HepG2 (cell line): ENCODE results near the gene KRABD2.

Experiments
- ADNP ChIP-seq: sonication (generic); formaldehyde crosslinking; IDR thresholded peaks from 2 replicates; pipeline ENCODE4 v1.4.0; 2020; ENCODE audit warnings: missing genetic modification reagents
- AHDC1 ChIP-seq: sonication (generic); formaldehyde crosslinking; IDR thresholded peaks from 2 replicates; pipeline ENCODE4 v1.5.1; 2020; ENCODE audit warnings: mild to moderate bottlenecking, missing genetic modification reagents, borderline replicate concordance
- CSRNP1 ChIP-seq: sonication (generic); formaldehyde crosslinking; IDR thresholded peaks from 2 replicates; pipeline ENCODE4 v1.8.1; 2023; ENCODE audit warnings: mild to moderate bottlenecking, missing genetic modification reagents
- GABPA ChIP-seq, 2 experiments: IDR thresholded peaks; 2 replicates each; pipeline ENCODE4 v1.6.1; 2011 to 2016; ENCODE audit warnings: low read depth in 2 of 2, low read length in 1 of 2, missing biosample characterization in 1 of 2, missing genetic modification characterization in 1 of 2
- GABPB1 ChIP-seq: IDR thresholded peaks from 2 replicates; pipeline ENCODE4 v1.6.1; 2016; ENCODE audit warnings: mild to moderate bottlenecking, missing genetic modification reagents, moderate library complexity, missing compliant biosample characterization
- HOXA9 ChIP-seq: sonication (generic); formaldehyde crosslinking; IDR thresholded peaks from 2 replicates; pipeline ENCODE4 v1.8.1; 2022; ENCODE audit warnings: missing genetic modification reagents, mild to moderate bottlenecking, moderate library complexity, borderline replicate concordance
- HOXD1 ChIP-seq: sonication (generic); formaldehyde crosslinking; IDR thresholded peaks from 2 replicates; pipeline ENCODE4 v1.5.0; 2020; ENCODE audit warnings: missing genetic modification reagents
- MAX ChIP-seq: IDR thresholded peaks from 2 replicates; pipeline ENCODE4 v1.6.1; 2012; ENCODE audit warnings: inconsistent platforms
- RARG ChIP-seq: sonication (generic); formaldehyde crosslinking; IDR thresholded peaks from 2 replicates; pipeline ENCODE4 v1.4.0; 2020; ENCODE audit warnings: low read depth, mild to moderate bottlenecking, missing genetic modification reagents
- SAP130 ChIP-seq: IDR thresholded peaks from 2 replicates; pipeline ENCODE4 v1.6.1; 2016; ENCODE audit warnings: low read depth
- SRSF4 ChIP-seq: fragments of 200-400 bp; formaldehyde crosslinking; IDR thresholded peaks from one replicate; pipeline ENCODE4 v1.6.1; 2018; ENCODE audit warnings: mild to moderate bottlenecking, low read depth, low read length, moderate library complexity; ENCODE audit not compliant: poor library complexity, severe bottlenecking
- TFDP1 ChIP-seq: IDR thresholded peaks from 2 replicates; pipeline ENCODE4 v1.6.1; 2016; ENCODE audit warnings: missing compliant biosample characterization, missing genetic modification reagents, borderline replicate concordance
- TGIF2 ChIP-seq: IDR thresholded peaks from 2 replicates; pipeline ENCODE4 v1.6.1; 2016; ENCODE audit warnings: control low read depth, missing compliant biosample characterization
- YEATS2 ChIP-seq: sonication (generic); formaldehyde crosslinking; IDR thresholded peaks from 2 replicates; pipeline ENCODE4 v1.4.0; 2020; ENCODE audit warnings: missing genetic modification reagents, borderline replicate concordance
- ZNF18 ChIP-seq: sonication (generic); formaldehyde crosslinking; IDR thresholded peaks from 2 replicates; pipeline ENCODE4 v1.8.0; 2022; ENCODE audit warnings: mild to moderate bottlenecking, missing genetic modification reagents; ENCODE audit not compliant: insufficient replicate concordance
- ZNF382 ChIP-seq: sonication (generic); formaldehyde crosslinking; IDR thresholded peaks from 2 replicates; pipeline ENCODE4 v1.5.0; 2020; ENCODE audit warnings: missing genetic modification reagents, mild to moderate bottlenecking, borderline replicate concordance
- ZNF709 ChIP-seq: sonication (generic); formaldehyde crosslinking; IDR thresholded peaks from 2 replicates; pipeline ENCODE4 v1.5.0; 2020; ENCODE audit warnings: mild to moderate bottlenecking, missing genetic modification reagents
- ZSCAN20 ChIP-seq: sonication (generic); formaldehyde crosslinking; IDR thresholded peaks from 2 replicates; pipeline ENCODE4 v1.4.0; 2020; ENCODE audit warnings: missing genetic modification reagents, mild to moderate bottlenecking, borderline replicate concordance

Gene KRABD2

GRCh38 chr17:8420041-8420934 is 43.8 kb upstream of the KRABD2 start (continued):
- TF ChIP-seq ZNF18 (CRISPR knock-in tag) (no peak), ZNF709 (CRISPR knock-in tag) (no peak), ZNF382 (CRISPR knock-in tag) (no peak), SRSF4 (no peak), AHDC1 (CRISPR knock-in tag) (peak; percentile 96), GABPB1 (CRISPR knock-in tag) (peak; percentile 35; the same call in 1 of the 2 replicates), GABPA (IDR thresholded peaks at IDR 0.05; ENCODE audit: low read depth, low read length) (no peak), GABPA (CRISPR knock-in tag; IDR thresholded peaks at IDR 0.05; ENCODE audit: low read depth) (peak; percentile 31; the same call in 1 of the 2 replicates), HOXA9 (CRISPR knock-in tag) (no peak), TFDP1 (CRISPR knock-in tag) (no peak), RARG (0 out of 2 replicates have a peak, but pooled peaks have one; percentile 56), HOXD1 (peak; percentile 69; the same call in 1 of the 2 replicates), TGIF2 (no peak), YEATS2 (CRISPR knock-in tag) (peak; percentile 78; the same call in 1 of the 2 replicates), SAP130 (CRISPR knock-in tag) (peak; percentile 90), MAX (peak; percentile 30; the same call in 1 of the 2 replicates), ZSCAN20 (CRISPR knock-in tag) (no peak), CSRNP1 (CRISPR knock-in tag) (no peak), ADNP (CRISPR knock-in tag) (no peak)
